SIG-M5 (cell line): Measurements from ENCODE around the gene PNPT1.
"Not testable (repeated sequence)": the region's sequence is repeated elsewhere in the genome, so short reads cannot be mapped to it uniquely, and the experiment has no call there.

Experiments used
- DNase-seq: peaks from one replicate; lab custom pipeline; 2025; lab: John Stamatoyannopoulos, UW

PNPT1 gene

GRCh38 chr2:55596795-55597194 lies 96.8 kb downstream of the PNPT1 start:
- not testable (repeated sequence) for DNase-seq

- no peak for DNase-seq
Measured at GRCh38 chr2:55595536-55595935, 98.1 kb downstream of the PNPT1 start.

GRCh38 chr2:55592130-55592529 lies 101.5 kb downstream of the PNPT1 start:
- no peak for DNase-seq

GRCh38 chr2:55590810-55591440 lies 102.7 kb downstream of the PNPT1 start:
- DNase-seq: no peak

GRCh38 chr2:55585451-55586080 lies 108.1 kb downstream of the PNPT1 start:
- no peak for DNase-seq
